WTC11 (cell line): ENCODE results near the gene DNAJC24. TPM values are rescaled to one million over a fixed set of nuclear protein-coding genes. Genes with fewer than 3 reads are reported as not detected.

ENCODE experiments used
- ATAC-seq: fragments of 200-7000 bp; cut with Tn5 transposase; 2 replicates; pipeline ENCODE4 v1.10.0; 2021; ENCODE audit warnings: mild to moderate bottlenecking, moderate library complexity
- CTCF ChIA-PET: fragments of 300-600 bp; sonication (Branson Sonifier 250); formaldehyde crosslinking; loops from one replicate; lab custom pipeline; 2021; ENCODE audit warnings: antibody characterized with exemption; lab: Charles Lee
- POLR2A ChIA-PET: fragments of 350-600 bp; sonication (Branson Sonifier 250); formaldehyde crosslinking; loops from one replicate; lab custom pipeline; 2021; ENCODE audit warnings: antibody characterized with exemption; lab: Charles Lee
- DNase-seq: peaks from one replicate; pipeline ENCODE4 v3.0.0; 2021; ENCODE audit warnings: low spot score
- H3K27ac Mint-ChIP-seq: 2 replicates; pipeline ENCODE4 v1.8.0; 2021; ENCODE audit warnings: mixed read lengths
- H3K27me3 Mint-ChIP-seq: 2 replicates; pipeline ENCODE4 v1.8.0; 2021; ENCODE audit warnings: low read depth, mild to moderate bottlenecking, moderate library complexity, mixed read lengths
- H3K36me3 Mint-ChIP-seq: 2 replicates; pipeline ENCODE4 v1.8.0; 2021; ENCODE audit warnings: mixed read lengths
- H3K4me1 Mint-ChIP-seq: 2 replicates; pipeline ENCODE4 v1.8.0; 2022; ENCODE audit warnings: mixed read lengths
- H3K4me3 Mint-ChIP-seq: 2 replicates; pipeline ENCODE4 v1.8.0; 2021; ENCODE audit warnings: mild to moderate bottlenecking, moderate library complexity, mixed read lengths
- H3K9me3 Mint-ChIP-seq: 2 replicates; pipeline ENCODE4 v1.8.0; 2021; ENCODE audit warnings: mixed read lengths
- E2F4 ChIP-seq: sonication (generic); formaldehyde crosslinking; IDR thresholded peaks from 2 replicates; pipeline ENCODE4 v1.8.1; 2022; ENCODE audit warnings: low read depth, mild to moderate bottlenecking, moderate library complexity, missing genetic modification reagents, borderline replicate concordance
- FOXK1 ChIP-seq: sonication (generic); formaldehyde crosslinking; IDR thresholded peaks from 2 replicates; pipeline ENCODE4 v1.8.0; 2022; ENCODE audit warnings: mild to moderate bottlenecking, moderate library complexity, missing genetic modification reagents
- GTF2I ChIP-seq: fragments of 250-450 bp; sonication (Bioruptor Pico); conservative IDR thresholded peaks from 2 replicates; pipeline ENCODE4 v1.4.0; 2021; ENCODE audit warnings: mild to moderate bottlenecking
- HMGA2 ChIP-seq: fragments of 250-450 bp; sonication (Bioruptor Pico); IDR thresholded peaks from 2 replicates; pipeline ENCODE4 v1.4.0; 2021; ENCODE audit warnings: mild to moderate bottlenecking, moderate library complexity
- JAZF1 ChIP-seq: fragments of 250-450 bp; sonication (Bioruptor Pico); IDR thresholded peaks from 2 replicates; pipeline ENCODE4 v1.9.0; 2021; ENCODE audit warnings: moderate library complexity, mild to moderate bottlenecking, inconsistent platforms
- JUN ChIP-seq: sonication (generic); formaldehyde crosslinking; IDR thresholded peaks from 2 replicates; pipeline ENCODE4 v1.8.0; 2023; ENCODE audit warnings: mild to moderate bottlenecking, missing genetic modification reagents
- NR1H2 ChIP-seq: sonication (generic); formaldehyde crosslinking; IDR thresholded peaks from 2 replicates; pipeline ENCODE4 v1.9.0; 2021; ENCODE audit warnings: mild to moderate bottlenecking, moderate library complexity, missing genetic modification reagents
- NR2C2 ChIP-seq: sonication (generic); formaldehyde crosslinking; IDR thresholded peaks from 2 replicates; pipeline ENCODE4 v1.8.0; 2022; ENCODE audit warnings: mild to moderate bottlenecking, missing genetic modification reagents
- OVOL2 ChIP-seq: fragments of 250-450 bp; sonication (Bioruptor Pico); IDR thresholded peaks from 2 replicates; pipeline ENCODE4 v1.9.0; 2021; ENCODE audit warnings: mild to moderate bottlenecking, borderline replicate concordance
- PRRX2 ChIP-seq: fragments of 250-450 bp; sonication (Bioruptor Pico); IDR thresholded peaks from 2 replicates; pipeline ENCODE4 v1.8.0; 2021; ENCODE audit warnings: mild to moderate bottlenecking
- SMAD3 ChIP-seq: sonication (generic); formaldehyde crosslinking; IDR thresholded peaks from 2 replicates; pipeline ENCODE4 v1.8.0; 2022; ENCODE audit warnings: missing genetic modification reagents, mild to moderate bottlenecking, borderline replicate concordance
- SMAD4 ChIP-seq: sonication (generic); formaldehyde crosslinking; IDR thresholded peaks from 2 replicates; pipeline ENCODE4 v1.8.0; 2022; ENCODE audit warnings: mild to moderate bottlenecking, missing genetic modification reagents
- SOX15 ChIP-seq: fragments of 250-450 bp; sonication (Bioruptor Pico); IDR thresholded peaks from 2 replicates; pipeline ENCODE4 v1.9.0; 2021; ENCODE audit warnings: mild to moderate bottlenecking
- SP1 ChIP-seq: sonication (generic); formaldehyde crosslinking; conservative IDR thresholded peaks from 2 replicates; pipeline ENCODE4 v1.8.1; 2022; ENCODE audit warnings: missing genetic modification reagents
- STAT6 ChIP-seq: sonication (generic); formaldehyde crosslinking; conservative IDR thresholded peaks from 2 replicates; pipeline ENCODE4 v1.8.1; 2023; ENCODE audit warnings: mild to moderate bottlenecking, low read depth, missing genetic modification reagents, moderate library complexity
- ZNF281 ChIP-seq: sonication (generic); formaldehyde crosslinking; IDR thresholded peaks from 2 replicates; pipeline ENCODE4 v1.8.0; 2023; ENCODE audit warnings: mild to moderate bottlenecking, missing genetic modification reagents
- total RNA-seq: library from RNA; stranded (reverse); gene quantifications from 3 replicates; pipeline ENCODE4 v1.2.3, GENCODE V29; 2021
- TF ChIP-seq, protein P1 (sequence below): sonication (generic); formaldehyde crosslinking; IDR thresholded peaks from 2 replicates; pipeline ENCODE4 v1.8.1; 2023; ENCODE audit warnings: mild to moderate bottlenecking, missing genetic modification reagents
- TF ChIP-seq, protein P2 (sequence below): sonication (generic); formaldehyde crosslinking; IDR thresholded peaks from 2 replicates; pipeline ENCODE4 v1.8.1; 2023; ENCODE audit warnings: mild to moderate bottlenecking, missing genetic modification reagents, moderate library complexity
- TF ChIP-seq, protein P3 (sequence below): sonication (generic); formaldehyde crosslinking; IDR thresholded peaks from 2 replicates; pipeline ENCODE4 v1.8.0; 2022; ENCODE audit warnings: mild to moderate bottlenecking, missing genetic modification reagents
- TF ChIP-seq, protein P4 (sequence below): sonication (generic); formaldehyde crosslinking; IDR thresholded peaks from 2 replicates; pipeline ENCODE4 v1.8.0; 2022; ENCODE audit warnings: mild to moderate bottlenecking, missing genetic modification reagents
- TF ChIP-seq, protein P5 (sequence below): sonication (generic); formaldehyde crosslinking; IDR thresholded peaks from 2 replicates; pipeline ENCODE4 v1.8.0; 2023; ENCODE audit warnings: missing genetic modification reagents, mild to moderate bottlenecking, borderline replicate concordance

The DNAJC24 gene
- total RNA-seq, 1 experiment from 2014 or later, result 15.4 TPM

DNA sequence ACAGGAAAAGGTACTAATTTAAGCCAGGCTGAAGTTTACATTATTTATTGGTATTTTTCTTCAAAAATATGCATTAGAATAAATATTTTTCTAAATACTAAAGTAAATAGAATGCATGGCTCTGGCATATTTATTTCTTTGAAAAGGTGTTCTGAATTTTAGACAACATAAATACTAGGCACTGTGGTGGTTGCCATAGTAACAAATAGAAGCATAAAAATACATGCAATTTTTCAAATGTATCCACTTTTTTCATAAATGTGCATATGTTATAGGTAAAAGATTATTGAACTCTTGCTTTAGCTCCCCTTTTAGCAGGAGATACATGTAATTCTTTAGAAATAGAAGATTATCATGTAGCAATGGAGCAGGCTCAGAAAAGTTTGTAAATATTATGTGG lies 18.5 kb upstream of the DNAJC24 start (continued):
- TF ChIP-seq, protein P1, sequence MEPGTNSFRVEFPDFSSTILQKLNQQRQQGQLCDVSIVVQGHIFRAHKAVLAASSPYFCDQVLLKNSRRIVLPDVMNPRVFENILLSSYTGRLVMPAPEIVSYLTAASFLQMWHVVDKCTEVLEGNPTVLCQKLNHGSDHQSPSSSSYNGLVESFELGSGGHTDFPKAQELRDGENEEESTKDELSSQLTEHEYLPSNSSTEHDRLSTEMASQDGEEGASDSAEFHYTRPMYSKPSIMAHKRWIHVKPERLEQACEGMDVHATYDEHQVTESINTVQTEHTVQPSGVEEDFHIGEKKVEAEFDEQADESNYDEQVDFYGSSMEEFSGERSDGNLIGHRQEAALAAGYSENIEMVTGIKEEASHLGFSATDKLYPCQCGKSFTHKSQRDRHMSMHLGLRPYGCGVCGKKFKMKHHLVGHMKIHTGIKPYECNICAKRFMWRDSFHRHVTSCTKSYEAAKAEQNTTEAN (CRISPR knock-in tag), result no peak
- TF ChIP-seq, protein P2, sequence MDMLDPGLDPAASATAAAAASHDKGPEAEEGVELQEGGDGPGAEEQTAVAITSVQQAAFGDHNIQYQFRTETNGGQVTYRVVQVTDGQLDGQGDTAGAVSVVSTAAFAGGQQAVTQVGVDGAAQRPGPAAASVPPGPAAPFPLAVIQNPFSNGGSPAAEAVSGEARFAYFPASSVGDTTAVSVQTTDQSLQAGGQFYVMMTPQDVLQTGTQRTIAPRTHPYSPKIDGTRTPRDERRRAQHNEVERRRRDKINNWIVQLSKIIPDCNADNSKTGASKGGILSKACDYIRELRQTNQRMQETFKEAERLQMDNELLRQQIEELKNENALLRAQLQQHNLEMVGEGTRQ, result no peak
- TF ChIP-seq SOX15 (CRISPR knock-in tag) (no peak), NR2C2 (no peak), HMGA2 (CRISPR knock-in tag) (no peak), OVOL2 (CRISPR knock-in tag) (no peak), FOXK1 (CRISPR knock-in tag) (no peak)

- POLR2A ChIA-PET, result no interaction called here
- Mint-ChIP-seq H3K9me3 (no peaks in the 10 kb centered on the region), H3K4me3 (no peak overlapping the region), H3K4me1 (peaks cover 8% of the 10 kb centered on the region), H3K27ac (no peak overlapping the region), H3K27me3 (no peaks in the 10 kb centered on the region; the same call in 1 of the 2 replicates), H3K36me3 (no peaks in the 10 kb centered on the region)
- TF ChIP-seq STAT6, result no peak
- TF ChIP-seq JAZF1 (CRISPR knock-in tag), result no peak
- TF ChIP-seq, protein P3, sequence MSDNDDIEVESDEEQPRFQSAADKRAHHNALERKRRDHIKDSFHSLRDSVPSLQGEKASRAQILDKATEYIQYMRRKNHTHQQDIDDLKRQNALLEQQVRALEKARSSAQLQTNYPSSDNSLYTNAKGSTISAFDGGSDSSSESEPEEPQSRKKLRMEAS (CRISPR knock-in tag), result no peak
- no peak for TF ChIP-seq E2F4 (CRISPR knock-in tag)
- TF ChIP-seq, protein P4, sequence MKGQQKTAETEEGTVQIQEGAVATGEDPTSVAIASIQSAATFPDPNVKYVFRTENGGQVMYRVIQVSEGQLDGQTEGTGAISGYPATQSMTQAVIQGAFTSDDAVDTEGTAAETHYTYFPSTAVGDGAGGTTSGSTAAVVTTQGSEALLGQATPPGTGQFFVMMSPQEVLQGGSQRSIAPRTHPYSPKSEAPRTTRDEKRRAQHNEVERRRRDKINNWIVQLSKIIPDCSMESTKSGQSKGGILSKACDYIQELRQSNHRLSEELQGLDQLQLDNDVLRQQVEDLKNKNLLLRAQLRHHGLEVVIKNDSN (CRISPR knock-in tag), result no peak
- TF ChIP-seq PRRX2 (CRISPR knock-in tag), result no peak
- TF ChIP-seq NR1H2 (CRISPR knock-in tag), result no peak
- no peak for TF ChIP-seq SP1 (CRISPR knock-in tag)
- no peak for DNase-seq
- CTCF ChIA-PET, result interaction anchor here (1.2 to 2.2 kb wide), 2 partner anchors 14 to 248 kb away, joined by 3 to 6 read pairs; no protein-coding TSS in a partner anchor
- ATAC-seq, result no peak
These were observed 14.5 kb upstream of the DNAJC24 start for GRCh38 chr11:31355131-31355530.

GRCh38 chr11:31355817-31356216 lies 13.8 kb upstream of the DNAJC24 start:
- ATAC-seq (no peak), DNase-seq (no peak)
- Mint-ChIP-seq H3K27me3 (no peaks in the 10 kb centered on the region; the same call in 1 of the 2 replicates), H3K27ac (no peak overlapping the region), H3K4me3 (no peak overlapping the region), H3K9me3 (no peaks in the 10 kb centered on the region), H3K4me1 (peaks cover 8% of the 10 kb centered on the region), H3K36me3 (no peaks in the 10 kb centered on the region)
- ChIA-PET CTCF (interaction anchor here (2.2 kb wide), 1 partner anchor 15 kb away, joined by 6 read pairs; no protein-coding TSS in a partner anchor), POLR2A (no interaction called here)
- TF ChIP-seq JUN (CRISPR knock-in tag), result no peak
- no peak for TF ChIP-seq GTF2I (CRISPR knock-in tag)
- TF ChIP-seq SMAD4 (CRISPR knock-in tag), result no peak
- TF ChIP-seq ZNF281 (CRISPR knock-in tag), result no peak
- TF ChIP-seq SMAD3 (CRISPR knock-in tag), result no peak
- TF ChIP-seq, protein P5, sequence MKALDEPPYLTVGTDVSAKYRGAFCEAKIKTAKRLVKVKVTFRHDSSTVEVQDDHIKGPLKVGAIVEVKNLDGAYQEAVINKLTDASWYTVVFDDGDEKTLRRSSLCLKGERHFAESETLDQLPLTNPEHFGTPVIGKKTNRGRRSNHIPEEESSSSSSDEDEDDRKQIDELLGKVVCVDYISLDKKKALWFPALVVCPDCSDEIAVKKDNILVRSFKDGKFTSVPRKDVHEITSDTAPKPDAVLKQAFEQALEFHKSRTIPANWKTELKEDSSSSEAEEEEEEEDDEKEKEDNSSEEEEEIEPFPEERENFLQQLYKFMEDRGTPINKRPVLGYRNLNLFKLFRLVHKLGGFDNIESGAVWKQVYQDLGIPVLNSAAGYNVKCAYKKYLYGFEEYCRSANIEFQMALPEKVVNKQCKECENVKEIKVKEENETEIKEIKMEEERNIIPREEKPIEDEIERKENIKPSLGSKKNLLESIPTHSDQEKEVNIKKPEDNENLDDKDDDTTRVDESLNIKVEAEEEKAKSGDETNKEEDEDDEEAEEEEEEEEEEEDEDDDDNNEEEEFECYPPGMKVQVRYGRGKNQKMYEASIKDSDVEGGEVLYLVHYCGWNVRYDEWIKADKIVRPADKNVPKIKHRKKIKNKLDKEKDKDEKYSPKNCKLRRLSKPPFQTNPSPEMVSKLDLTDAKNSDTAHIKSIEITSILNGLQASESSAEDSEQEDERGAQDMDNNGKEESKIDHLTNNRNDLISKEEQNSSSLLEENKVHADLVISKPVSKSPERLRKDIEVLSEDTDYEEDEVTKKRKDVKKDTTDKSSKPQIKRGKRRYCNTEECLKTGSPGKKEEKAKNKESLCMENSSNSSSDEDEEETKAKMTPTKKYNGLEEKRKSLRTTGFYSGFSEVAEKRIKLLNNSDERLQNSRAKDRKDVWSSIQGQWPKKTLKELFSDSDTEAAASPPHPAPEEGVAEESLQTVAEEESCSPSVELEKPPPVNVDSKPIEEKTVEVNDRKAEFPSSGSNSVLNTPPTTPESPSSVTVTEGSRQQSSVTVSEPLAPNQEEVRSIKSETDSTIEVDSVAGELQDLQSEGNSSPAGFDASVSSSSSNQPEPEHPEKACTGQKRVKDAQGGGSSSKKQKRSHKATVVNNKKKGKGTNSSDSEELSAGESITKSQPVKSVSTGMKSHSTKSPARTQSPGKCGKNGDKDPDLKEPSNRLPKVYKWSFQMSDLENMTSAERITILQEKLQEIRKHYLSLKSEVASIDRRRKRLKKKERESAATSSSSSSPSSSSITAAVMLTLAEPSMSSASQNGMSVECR (CRISPR knock-in tag), result no peak
